ENCODE measurements around the gene ESRRG. TPM values are rescaled to one million over a fixed set of nuclear protein-coding genes. Genes with fewer than 3 reads are reported as not detected.

Gene ESRRG
- total RNA-seq, 1 donor = 0.18 TPM

GRCh38 chr1:216483672-216484401 is 239.4 kb downstream of the ESRRG start:
- TF ChIP-seq, protein P1, sequence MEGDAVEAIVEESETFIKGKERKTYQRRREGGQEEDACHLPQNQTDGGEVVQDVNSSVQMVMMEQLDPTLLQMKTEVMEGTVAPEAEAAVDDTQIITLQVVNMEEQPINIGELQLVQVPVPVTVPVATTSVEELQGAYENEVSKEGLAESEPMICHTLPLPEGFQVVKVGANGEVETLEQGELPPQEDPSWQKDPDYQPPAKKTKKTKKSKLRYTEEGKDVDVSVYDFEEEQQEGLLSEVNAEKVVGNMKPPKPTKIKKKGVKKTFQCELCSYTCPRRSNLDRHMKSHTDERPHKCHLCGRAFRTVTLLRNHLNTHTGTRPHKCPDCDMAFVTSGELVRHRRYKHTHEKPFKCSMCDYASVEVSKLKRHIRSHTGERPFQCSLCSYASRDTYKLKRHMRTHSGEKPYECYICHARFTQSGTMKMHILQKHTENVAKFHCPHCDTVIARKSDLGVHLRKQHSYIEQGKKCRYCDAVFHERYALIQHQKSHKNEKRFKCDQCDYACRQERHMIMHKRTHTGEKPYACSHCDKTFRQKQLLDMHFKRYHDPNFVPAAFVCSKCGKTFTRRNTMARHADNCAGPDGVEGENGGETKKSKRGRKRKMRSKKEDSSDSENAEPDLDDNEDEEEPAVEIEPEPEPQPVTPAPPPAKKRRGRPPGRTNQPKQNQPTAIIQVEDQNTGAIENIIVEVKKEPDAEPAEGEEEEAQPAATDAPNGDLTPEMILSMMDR (IDR thresholded peaks at IDR 0.05; ENCODE audit: insufficient read depth, low read length) = no peak
- no peak overlapping the region for H3K4me3 ChIP-seq (ENCODE audit: low read depth, low read length)
- no peak for DNase-seq (ENCODE audit: low read depth)

GRCh38 chr1:216482620-216483019 is 240.6 kb downstream of the ESRRG start:
- no peak for DNase-seq (ENCODE audit: low read depth)
- TF ChIP-seq, protein P1 (IDR thresholded peaks at IDR 0.05; ENCODE audit: insufficient read depth, low read length) = no peak
- no peak overlapping the region for H3K4me3 ChIP-seq (ENCODE audit: low read depth, low read length)

GRCh38 chr1:216478238-216478637 is 245.0 kb downstream of the ESRRG start:
- TF ChIP-seq, protein P1 (IDR thresholded peaks at IDR 0.05; ENCODE audit: insufficient read depth, low read length) = no peak
- no peak for DNase-seq (ENCODE audit: low read depth)
- no peak overlapping the region for H3K4me3 ChIP-seq (ENCODE audit: low read depth, low read length)

DNA sequence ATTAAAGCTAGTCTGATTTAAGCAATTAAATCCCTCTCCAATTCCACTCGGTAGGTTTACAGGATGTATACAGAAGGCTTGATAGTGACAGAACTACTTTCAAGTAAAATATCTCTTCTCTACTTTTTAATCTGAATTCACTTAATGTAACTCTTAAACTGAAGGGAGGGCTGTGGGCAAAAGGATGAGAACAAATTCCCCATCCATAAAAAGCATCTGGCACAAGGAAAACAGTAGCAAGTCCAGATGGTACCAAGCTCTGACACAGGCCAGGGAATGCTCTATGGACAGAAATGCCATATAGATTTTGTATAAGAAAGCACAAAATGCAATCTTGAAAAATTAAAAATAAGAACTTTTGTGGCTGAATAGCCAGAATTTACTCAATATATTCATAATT is 246.9 kb downstream of the ESRRG start:
- H3K4me3 ChIP-seq (ENCODE audit: low read depth, low read length) = no peak overlapping the region
- no peak for DNase-seq (ENCODE audit: low read depth)
- TF ChIP-seq, protein P1 (IDR thresholded peaks at IDR 0.05; ENCODE audit: insufficient read depth, low read length) = no peak

GRCh38 chr1:216475659-216476276 is 247.5 kb downstream of the ESRRG start:
- no peak for DNase-seq (ENCODE audit: low read depth)
- no peak overlapping the region for H3K4me3 ChIP-seq (ENCODE audit: low read depth, low read length)
- TF ChIP-seq, protein P1 (IDR thresholded peaks at IDR 0.05; ENCODE audit: insufficient read depth, low read length) = no peak

GRCh38 chr1:216466162-216466801 is 256.9 kb downstream of the ESRRG start:
- no peak for DNase-seq (ENCODE audit: low read depth)
- H3K4me3 ChIP-seq (ENCODE audit: low read depth, low read length) = no peak overlapping the region
- TF ChIP-seq, protein P1 (IDR thresholded peaks at IDR 0.05; ENCODE audit: insufficient read depth, low read length) = no peak

Measured in fibroblast of the aortic adventitia (primary cell).